CD14-positive monocyte (primary cell): ENCODE data around the gene LGI4. TPM values are rescaled to one million over a fixed set of nuclear protein-coding genes. Genes with fewer than 3 reads are reported as not detected.

ENCODE experiments used
- DNase-seq, 3 donors: peaks; one replicate each; pipeline ENCODE4 v3.0.0-alpha.2; 2011 to 2022
- H2AFZ ChIP-seq: 2 replicates; pipeline ENCODE4 v1.6.0; 2012; ENCODE audit warnings: mild to moderate bottlenecking, low read depth, low read length, inconsistent platforms; ENCODE audit not compliant: insufficient read depth, poor library complexity, severe bottlenecking
- H3K27ac ChIP-seq, 2 donors: 1 replicate in 1 of 2; 2 replicates in 1 of 2; pipeline ENCODE4 v1.5.1; 2012 to 2013; ENCODE audit warnings: low read length in 2 of 2, control low read depth in 1 of 2, inconsistent platforms in 1 of 2, low read depth in 1 of 2, mild to moderate bottlenecking in 1 of 2
- H3K27me3 ChIP-seq, 2 donors: one replicate each; pipeline versions ENCODE4 v1.6.0 to v1.6.1; 2011 to 2013; ENCODE audit warnings: low read length in 2 of 2; ENCODE audit not compliant: control insufficient read depth in 2 of 2, insufficient read depth in 2 of 2
- H3K36me3 ChIP-seq, 2 donors: replicated peaks in 1 of 2; 1 replicate in 1 of 2; 2 replicates in 1 of 2; pipeline versions ENCODE4 v1.5.1 to v1.6.1; 2012 to 2013; ENCODE audit warnings: low read length in 2 of 2, control low read depth in 1 of 2, inconsistent platforms in 1 of 2, mild to moderate bottlenecking in 1 of 2; ENCODE audit not compliant: insufficient read depth in 2 of 2, control insufficient read depth in 1 of 2
- H3K4me1 ChIP-seq, 2 donors: 1 replicate in 1 of 2; 2 replicates in 1 of 2; pipeline versions ENCODE4 v1.5.1 to v1.6.1; 2012 to 2013; ENCODE audit warnings: low read length in 2 of 2, control low read depth in 1 of 2, inconsistent platforms in 1 of 2, mild to moderate bottlenecking in 1 of 2, moderate library complexity in 1 of 2; ENCODE audit not compliant: insufficient read depth in 2 of 2, control insufficient read depth in 1 of 2
- H3K4me2 ChIP-seq: replicated peaks from 2 replicates; pipeline ENCODE3; 2012; ENCODE audit warnings: low read length, moderate library complexity, mild to moderate bottlenecking; ENCODE audit not compliant: poor library complexity, severe bottlenecking; ENCODE audit errors: extremely low read depth
- H3K4me3 ChIP-seq, 3 experiments: fragments of 200-600 bp in 1 of 3; sonication (generic) in 1 of 3; replicated peaks in 1 of 3; 1 replicate in 2 of 3; 2 replicates in 1 of 3; pipeline ENCODE4 v1.5.1; 2011 to 2013; ENCODE audit warnings: low read length in 3 of 3, mild to moderate bottlenecking in 3 of 3, control low read depth in 2 of 3, low read depth in 2 of 3, inconsistent platforms in 1 of 3, moderate library complexity in 1 of 3
- H3K79me2 ChIP-seq: 2 replicates; pipeline ENCODE4 v1.6.0; 2012; ENCODE audit warnings: mild to moderate bottlenecking, control low read depth, inconsistent platforms, low read length, moderate library complexity; ENCODE audit not compliant: insufficient read depth
- H3K9ac ChIP-seq: 2 replicates; pipeline ENCODE4 v1.6.0; 2017; ENCODE audit warnings: low read length, mild to moderate bottlenecking; ENCODE audit not compliant: insufficient read depth, poor library complexity, severe bottlenecking
- H3K9me3 ChIP-seq, 2 donors: replicated peaks in 1 of 2; 1 replicate in 1 of 2; 2 replicates in 1 of 2; pipeline versions ENCODE4 v1.5.1 to v1.6.1; 2012 to 2013; ENCODE audit warnings: low read length in 2 of 2, control low read depth in 1 of 2; ENCODE audit not compliant: control insufficient read depth in 1 of 2, insufficient read depth in 1 of 2
- H4K20me1 ChIP-seq: 2 replicates; pipeline ENCODE4 v1.6.0; 2012; ENCODE audit warnings: mild to moderate bottlenecking, low read length, control low read depth, moderate library complexity; ENCODE audit not compliant: insufficient read depth
- H3K27ac Mint-ChIP-seq, 7 donors: one replicate each; pipeline ENCODE4 v1.8.0; 2020; ENCODE audit warnings: mild to moderate bottlenecking in 7 of 7, mixed read lengths in 7 of 7, moderate library complexity in 6 of 7, inconsistent platforms in 2 of 7
- H3K27me3 Mint-ChIP-seq, 3 donors: one replicate each; pipeline ENCODE4 v1.8.0; 2021 to 2022; ENCODE audit warnings: low read depth in 3 of 3, mild to moderate bottlenecking in 3 of 3, mixed read lengths in 3 of 3, moderate library complexity in 3 of 3, inconsistent platforms in 1 of 3
- H3K36me3 Mint-ChIP-seq, 2 donors: one replicate each; pipeline ENCODE4 v1.8.0; 2020; ENCODE audit warnings: mixed read lengths in 2 of 2, inconsistent platforms in 1 of 2, mild to moderate bottlenecking in 1 of 2
- H3K4me1 Mint-ChIP-seq: one replicate; pipeline ENCODE4 v1.8.0; 2020; ENCODE audit warnings: mild to moderate bottlenecking, mixed read lengths
- H3K4me3 Mint-ChIP-seq, 2 donors: one replicate each; pipeline ENCODE4 v1.8.0; 2020; ENCODE audit warnings: mild to moderate bottlenecking in 2 of 2, mixed read lengths in 2 of 2, moderate library complexity in 1 of 2
- H3K9me3 Mint-ChIP-seq, 7 donors: one replicate each; pipeline ENCODE4 v1.8.0; 2020 to 2022; ENCODE audit warnings: mixed read lengths in 7 of 7, mild to moderate bottlenecking in 6 of 7, moderate library complexity in 6 of 7, inconsistent platforms in 2 of 7
- CTCF ChIP-seq: fragments of 200-600 bp; IDR thresholded peaks from one replicate; pipeline ENCODE4 v1.8.0; 2022; ENCODE audit warnings: antibody characterized with exemption, mild to moderate bottlenecking
- WGBS: methylation state at CpG from one replicate; pipeline ENCODE4 v1.1.5; 2013; ENCODE audit warnings: missing lambda C conversion rate; ENCODE audit not compliant: insufficient coverage; 5-methylcytosine and 5-hydroxymethylcytosine counted together
- intact Hi-C, 2 donors: fragments of 100-400 bp; cut with micrococcal nuclease; formaldehyde crosslinking; loops; one replicate each; pipeline versions ENCODE4 v1.15.0 to v1.15.1; 2023
- polyA plus RNA-seq, 3 donors: library from polyadenylated mRNA; depleted of rRNA in 1 of 3; unstranded in 2 of 3; stranded (reverse) in 1 of 3; fragments of 300-500 nt in 2 of 3; fragments of >200 nt in 1 of 3; fragmentation: Illumina TruSeq in 2 of 3; gene quantifications; 1 replicate in 2 of 3; 2 replicates in 1 of 3; pipeline ENCODE4 v1.2.3, GENCODE V29; 2012 to 2021

LGI4 gene
- polyA plus RNA-seq, 3 donors = 1.1 TPM; not detected in 2

- Mint-ChIP-seq H3K4me3 (no peak overlapping the region), H3K27me3 (peaks cover 0 to 2% (median 0%) of the 10 kb centered on the region in 3 donors), H3K4me1 (peaks cover 15% of the 10 kb centered on the region), H3K9me3 (peaks cover 18 to 32% (median 24%) of the 10 kb centered on the region in 7 donors), H3K27ac (peak overlapping the region in 6 of 7 donors; percentile 21 to 81 (median 70)), H3K36me3 (peaks cover 95 to 100% of the 10 kb centered on the region in 2 donors)
- no peak overlapping the region for H3K4me3 ChIP-seq
- no peak overlapping the region for H2AFZ ChIP-seq
- no peak overlapping the region for H3K9ac ChIP-seq
- no peak overlapping the region for H3K27ac ChIP-seq
- no peak overlapping the region for H3K4me2 ChIP-seq
- H3K79me2 ChIP-seq = peaks cover 92% of the 10 kb centered on the region
- H3K4me1 ChIP-seq = peaks cover 8 to 9% of the 10 kb centered on the region in 2 donors
- TF ChIP-seq CTCF = no peak
- H3K27me3 ChIP-seq = no peaks in the 10 kb centered on the region
- H3K9me3 ChIP-seq = peaks cover 29 to 32% of the 10 kb centered on the region in 2 donors
- peaks cover 89 to 95% of the 10 kb centered on the region in 2 donors for H3K36me3 ChIP-seq
- intact Hi-C loops = no loop called here
- no peak for DNase-seq
- WGBS = 100% methylated on average over 3 of the region's 9 CpGs
- H4K20me1 ChIP-seq = peaks cover 73% of the 10 kb centered on the region
These were observed 26.0 kb upstream of the LGI4 start for GRCh38 chr19:35160629-35161433.

GRCh38 chr19:35159606-35160005, 24.7 kb upstream of the LGI4 start:
- Histone ChIP-seq H3K27ac (peak overlapping the region in 1 of 2 donors; percentile 34), H3K79me2 (peaks cover 97% of the 10 kb centered on the region), H3K36me3 (peaks cover 77 to 83% of the 10 kb centered on the region in 2 donors), H3K9ac (no peak overlapping the region), H3K4me1 (peaks cover 11 to 16% of the 10 kb centered on the region in 2 donors), H3K4me3 (no peak overlapping the region), H4K20me1 (peaks cover 75% of the 10 kb centered on the region), H3K4me2 (no peak overlapping the region), H3K9me3 (peaks cover 27 to 28% of the 10 kb centered on the region in 2 donors), H3K27me3 (no peaks in the 10 kb centered on the region), H2AFZ (no peak overlapping the region)
- no peak for DNase-seq
- Mint-ChIP-seq H3K4me1 (peaks cover 16% of the 10 kb centered on the region), H3K27ac (peak overlapping the region in 1 of 7 donors; percentile 33), H3K27me3 (peaks cover 0 to 7% (median 0%) of the 10 kb centered on the region in 3 donors), H3K4me3 (no peak overlapping the region), H3K9me3 (peaks cover 16 to 27% (median 22%) of the 10 kb centered on the region in 7 donors), H3K36me3 (peaks cover 86 to 89% of the 10 kb centered on the region in 2 donors)
- intact Hi-C loops = no loop called here
- TF ChIP-seq CTCF = no peak
- 92% methylated on average over 5 of the region's 8 CpGs for WGBS
